T-helper 1 cell (primary cell): ENCODE measurements around the gene GPR52.

Source experiments
- DNase-seq, 5 donors: peaks; one replicate each; pipeline ENCODE4 v3.0.0-alpha.2; 2012 to 2020

The GPR52 gene

DNA sequence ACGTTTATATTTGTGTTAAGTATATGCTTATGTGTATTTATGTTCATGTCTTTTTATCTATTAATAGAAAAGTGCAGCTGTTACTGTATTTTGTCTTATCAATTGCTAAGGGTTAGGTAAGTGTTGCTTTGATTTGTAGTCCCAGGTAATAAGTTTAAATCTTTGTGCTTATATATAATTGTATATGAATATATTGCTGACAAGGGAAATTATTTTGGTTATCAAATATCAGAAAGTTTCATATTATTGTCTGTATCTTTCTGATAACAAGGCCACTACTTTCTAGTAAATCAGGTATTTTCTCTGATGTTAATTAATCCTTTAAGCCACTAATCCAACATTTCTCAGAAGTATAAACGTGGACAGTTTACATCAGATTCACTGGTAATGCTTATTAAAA lies 21.3 kb downstream of the GPR52 start:
- DNase-seq: no peak

DNA sequence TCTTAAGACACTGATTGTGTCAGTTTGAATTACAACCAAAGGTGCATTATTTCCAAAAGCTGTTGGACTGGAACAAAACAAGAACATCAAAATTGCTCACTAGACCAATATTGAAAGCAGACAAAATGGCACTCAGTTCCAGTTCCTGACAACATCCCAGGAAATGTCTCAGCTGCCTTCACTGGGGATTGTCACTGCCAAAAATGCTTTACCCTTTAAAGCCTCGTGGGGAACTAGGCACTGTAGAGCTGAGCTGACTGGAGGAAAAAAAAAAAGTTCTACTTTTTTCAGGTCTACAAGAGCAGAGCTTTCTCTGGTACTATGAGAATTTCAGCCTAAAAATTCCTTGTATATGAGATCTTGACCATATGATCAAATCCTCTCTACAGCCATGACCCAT lies 21.9 kb downstream of the GPR52 start:
- DNase-seq: no peak

DNA sequence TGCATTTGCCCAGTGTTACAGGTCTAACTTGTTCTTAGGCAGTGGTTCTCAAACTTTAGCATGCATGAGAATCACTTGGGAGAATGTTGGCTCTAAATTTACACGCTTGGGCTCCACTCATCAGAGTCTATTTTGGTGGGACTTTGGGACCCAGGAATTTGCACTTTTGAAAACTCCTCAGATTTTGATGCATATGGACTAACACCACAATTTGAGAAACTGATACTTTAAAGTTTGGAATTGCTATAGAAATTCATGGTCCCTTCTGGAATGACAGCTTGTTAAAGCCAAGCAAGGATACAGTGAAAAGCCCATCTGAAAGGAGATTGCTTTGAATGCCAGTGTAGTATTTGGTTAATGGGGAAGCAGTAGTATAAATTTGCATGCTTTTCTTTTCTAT lies 31.5 kb downstream of the GPR52 start:
- DNase-seq: no peak

DNA sequence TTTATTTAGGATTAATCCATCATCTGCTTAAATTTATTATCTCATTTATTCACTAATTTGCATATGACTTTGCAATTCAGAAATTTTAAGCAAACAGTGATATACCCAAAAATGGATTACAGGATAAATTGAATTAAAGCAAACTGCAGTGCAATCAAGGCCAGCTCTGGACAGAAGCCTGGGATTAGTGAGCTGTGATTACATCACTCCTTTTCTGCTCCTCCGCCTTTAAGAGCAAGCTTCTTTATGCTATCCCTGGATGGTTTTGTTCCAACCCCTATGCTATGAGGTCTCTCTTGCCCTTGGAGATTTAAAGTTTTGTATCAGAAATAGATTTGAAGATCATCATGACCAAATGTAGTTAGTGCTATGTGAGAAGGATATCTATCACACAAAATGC lies 32.6 kb downstream of the GPR52 start:
- DNase-seq: no peak

DNA sequence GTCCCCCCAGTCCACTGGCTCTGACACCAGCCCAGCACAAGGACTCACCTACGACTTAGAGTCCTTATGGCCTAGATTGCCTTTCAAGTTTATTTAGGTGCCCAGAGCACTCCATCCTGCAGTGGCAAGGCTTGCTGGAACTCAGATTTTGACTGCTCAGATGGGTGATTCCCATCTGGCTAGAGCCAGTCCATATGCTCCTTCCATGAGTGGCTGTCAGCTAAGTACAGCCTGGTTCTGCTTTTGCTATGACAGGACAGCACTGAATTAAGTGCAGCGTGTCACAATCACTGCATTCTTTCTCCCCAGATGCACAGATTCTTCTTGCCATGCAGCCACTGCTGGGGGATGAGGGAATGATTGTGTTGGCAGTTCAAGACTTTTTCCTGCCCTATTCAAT lies 43.8 kb downstream of the GPR52 start:
- no peak for DNase-seq

DNA sequence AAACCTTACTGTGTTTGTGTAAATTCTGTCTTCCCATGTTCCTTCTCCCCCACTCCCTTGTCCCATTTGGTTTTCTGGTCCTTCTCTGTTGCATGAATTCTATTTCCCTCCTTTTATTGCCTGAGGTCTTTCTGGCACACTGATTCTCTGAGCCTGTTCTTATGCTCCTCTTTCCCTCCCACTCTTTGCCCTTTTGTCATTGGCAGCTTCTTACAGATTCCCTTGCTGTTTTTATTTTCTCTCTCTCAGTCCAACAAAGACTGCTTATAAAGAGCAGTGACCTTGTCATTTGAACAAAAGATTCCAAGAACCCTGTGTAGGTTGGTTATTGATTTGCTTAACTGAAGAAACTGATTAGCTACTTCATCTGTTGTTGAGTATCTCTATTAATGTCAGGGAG lies 49.7 kb downstream of the GPR52 start:
- DNase-seq: no peak
